Activated naive CD4-positive, alpha-beta T cell treated with Interleukin-2 at 50 U/mL for 16 hours (primary cell): ENCODE results near the gene BCOR.
A peak's percentile ranks its signal among the peaks of the same experiment; 100 is the strongest.

Experiments used
- DNase-seq: peaks from one replicate; pipeline ENCODE4 v3.0.0-alpha.2; 2020

The BCOR gene

GRCh38 chrX:40111868-40112267 lies 14.1 kb upstream of the BCOR start:
- no peak for DNase-seq

- DNase-seq: no peak
Measured at GRCh38 chrX:40109288-40110008, 11.7 kb upstream of the BCOR start.

- peak; percentile 67 for DNase-seq
Measured at GRCh38 chrX:40108959-40109287, 11.2 kb upstream of the BCOR start.

- DNase-seq: no peak
Measured at GRCh38 chrX:40108162-40108958, 10.6 kb upstream of the BCOR start.

GRCh38 chrX:40107291-40108161 lies 9.8 kb upstream of the BCOR start:
- DNase-seq: peak; percentile 16

GRCh38 chrX:40106676-40107290 lies 9.0 kb upstream of the BCOR start:
- no peak for DNase-seq

GRCh38 chrX:40105835-40106675 lies 8.3 kb upstream of the BCOR start:
- DNase-seq: peak; percentile 74

- peak; percentile 24 for DNase-seq
Measured at GRCh38 chrX:40104985-40105834, 7.5 kb upstream of the BCOR start.

- peak; percentile 25 for DNase-seq
Measured at GRCh38 chrX:40104630-40104984, 6.8 kb upstream of the BCOR start.

- DNase-seq: no peak
Measured at GRCh38 chrX:40103565-40104323, 6.0 kb upstream of the BCOR start.

- no peak for DNase-seq
Measured at GRCh38 chrX:40102393-40103381, 4.9 kb upstream of the BCOR start.

GRCh38 chrX:40101430-40101802 lies 3.7 kb upstream of the BCOR start:
- no peak for DNase-seq

GRCh38 chrX:40100537-40101429 lies 3.0 kb upstream of the BCOR start:
- DNase-seq: no peak

- no peak for DNase-seq
Measured at GRCh38 chrX:40100141-40100536, 2.4 kb upstream of the BCOR start.

- DNase-seq: peak; percentile 47
Measured at GRCh38 chrX:40099055-40099958, 1.5 kb upstream of the BCOR start.

- DNase-seq: peak; percentile 60
Measured at GRCh38 chrX:40098264-40099054, 701 bp upstream of the BCOR start.
